ENCODE measurements around the gene SLC35G2.
"Not testable (repeated sequence)": the region's sequence is repeated elsewhere in the genome, so short reads cannot be mapped to it uniquely, and the experiment has no call there.

Gene SLC35G2

DNA sequence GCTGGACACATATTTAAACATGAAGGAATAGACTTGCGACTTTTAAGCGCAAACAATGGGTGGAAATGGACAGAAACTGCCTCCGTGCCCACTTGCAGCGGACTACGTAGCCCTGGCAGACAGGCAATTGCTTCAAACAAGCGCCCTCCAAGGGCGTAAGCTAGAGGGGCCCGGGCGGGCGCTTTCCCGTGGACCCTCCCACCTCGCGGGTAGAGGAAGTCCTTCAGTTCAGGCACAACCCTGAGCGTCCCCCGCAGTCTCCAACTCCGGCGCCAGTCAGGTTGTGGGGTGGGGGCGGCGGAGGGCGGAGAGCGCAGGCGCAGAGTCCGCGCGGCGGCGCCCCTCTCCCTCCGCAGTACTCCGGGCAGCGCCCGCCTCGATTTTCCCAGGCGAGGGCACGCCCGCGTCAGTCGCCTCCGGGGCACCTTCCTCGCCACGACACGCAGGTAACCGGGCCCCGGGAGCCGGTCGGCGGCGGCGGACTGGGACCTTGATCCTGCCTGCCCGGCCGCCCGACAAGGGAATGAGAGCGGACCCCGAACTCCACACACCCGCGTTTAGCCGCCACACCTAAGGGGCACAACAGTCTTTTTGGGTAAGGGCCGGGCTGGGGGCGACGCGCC, at the start of gene SLC35G2:
Gene SLC35G2 (plus strand): TSS at position 358 of the 623 bp plus-strand sequence. CDS start 35,335 bp downstream, outside the sequence.
- Histone ChIP-seq H3K36me3 (0 out of 2 replicates have a peak, but pooled peaks cover 6% of the 10 kb centered on the region), H3K9me3 (peaks cover 42% of the 10 kb centered on the region), H3K4me3 (peak within 1 kb of the TSS; percentile 54), H3K4me2 (peak within 1 kb of the TSS; percentile 45), H3K4me1 (no peaks in the 10 kb centered on the region), H4K20me1 (no peaks in the 10 kb centered on the region), H3K9ac (no peak within 1 kb of the TSS), H3K27ac (no peak within 1 kb of the TSS), H3K27me3 (peaks cover 40% of the 10 kb centered on the region)
- no peak for TF ChIP-seq Cebpa-rat (IDR thresholded peaks at IDR 0.05)

DNA sequence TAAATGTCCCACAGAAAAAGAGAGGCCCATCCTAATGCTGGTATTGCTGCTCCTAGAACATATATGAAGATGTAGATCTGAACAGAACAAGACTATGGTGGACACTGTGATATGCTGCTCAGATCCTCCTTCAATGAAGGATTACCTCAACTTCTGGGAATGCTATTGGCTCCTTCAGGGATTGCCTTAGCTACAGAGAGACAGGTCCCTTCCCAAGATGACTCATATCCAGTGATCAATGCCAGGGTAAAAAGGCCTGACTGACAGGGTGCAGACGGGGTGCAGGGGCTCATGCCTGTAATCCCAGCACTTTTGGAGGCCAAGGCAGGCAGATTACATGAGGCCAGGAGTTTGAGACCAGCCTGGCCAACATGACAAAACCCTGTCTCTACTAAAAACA, 46.2 kb upstream of the SLC35G2 start:
- Histone ChIP-seq H3K4me1 (no peaks in the 10 kb centered on the region), H3K27me3 (no peaks in the 10 kb centered on the region), H3K9me3 (no peaks in the 10 kb centered on the region), H4K20me1 (no peaks in the 10 kb centered on the region), H3K4me2 (no peak overlapping the region), H3K9ac (no peak overlapping the region), H3K36me3 (no peaks in the 10 kb centered on the region), H3K27ac (no peak overlapping the region), H3K4me3 (no peak overlapping the region)
- TF ChIP-seq Cebpa-rat (IDR thresholded peaks at IDR 0.05) = no peak

DNA sequence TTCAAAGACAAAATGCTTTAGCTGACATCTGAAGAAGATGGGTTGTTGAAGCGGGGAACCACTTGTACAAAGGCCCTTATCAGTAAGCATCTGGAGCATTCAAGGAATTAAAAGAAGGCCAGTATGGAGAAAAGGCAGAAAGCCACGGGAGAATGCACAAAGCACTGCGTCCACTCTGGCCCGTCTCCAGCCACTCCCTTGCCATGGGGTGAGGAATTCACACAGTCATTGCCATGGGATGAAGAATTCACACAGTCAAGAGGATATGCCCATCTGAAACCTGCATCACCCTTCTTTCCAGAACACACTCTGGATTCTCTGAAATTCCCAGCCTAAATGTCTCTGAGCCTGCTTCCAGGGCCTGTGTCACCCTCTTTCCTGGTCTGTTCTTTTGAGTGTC, 40.1 kb upstream of the SLC35G2 start:
- no peak overlapping the region for H3K4me2 ChIP-seq
- no peaks in the 10 kb centered on the region for H3K9me3 ChIP-seq
- H3K4me1 ChIP-seq = no peaks in the 10 kb centered on the region
- no peak overlapping the region for H3K4me3 ChIP-seq
- no peaks in the 10 kb centered on the region for H3K36me3 ChIP-seq
- no peak overlapping the region for H3K9ac ChIP-seq
- no peak for TF ChIP-seq Cebpa-rat (IDR thresholded peaks at IDR 0.05)
- no peaks in the 10 kb centered on the region for H3K27me3 ChIP-seq
- no peaks in the 10 kb centered on the region for H4K20me1 ChIP-seq
- no peak overlapping the region for H3K27ac ChIP-seq

DNA sequence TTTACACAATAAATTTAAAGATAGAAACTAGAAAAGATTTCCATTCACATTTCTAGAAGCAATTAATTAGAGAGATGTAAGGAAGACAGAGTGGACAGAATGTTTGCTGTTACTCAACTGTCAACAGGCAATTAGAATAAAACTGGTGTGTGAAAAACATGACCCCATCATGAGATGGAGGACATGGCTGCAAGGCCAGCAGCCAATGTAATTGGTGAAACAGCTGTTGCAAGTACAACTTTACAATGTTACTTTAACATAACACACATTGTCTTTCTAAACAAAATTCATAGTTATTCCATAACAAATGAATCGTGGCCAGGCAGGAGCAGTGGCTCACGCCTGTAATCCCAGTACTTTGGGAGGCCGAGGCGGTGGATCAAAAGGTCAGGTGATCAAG, 38.2 kb upstream of the SLC35G2 start:
- Histone ChIP-seq H3K27me3 (no peaks in the 10 kb centered on the region), H3K9me3 (no peaks in the 10 kb centered on the region), H3K4me1 (no peaks in the 10 kb centered on the region), H3K4me3 (no peak overlapping the region), H3K4me2 (no peak overlapping the region), H4K20me1 (no peaks in the 10 kb centered on the region), H3K27ac (no peak overlapping the region), H3K9ac (no peak overlapping the region), H3K36me3 (no peaks in the 10 kb centered on the region)
- TF ChIP-seq Cebpa-rat (IDR thresholded peaks at IDR 0.05) = no peak

DNA sequence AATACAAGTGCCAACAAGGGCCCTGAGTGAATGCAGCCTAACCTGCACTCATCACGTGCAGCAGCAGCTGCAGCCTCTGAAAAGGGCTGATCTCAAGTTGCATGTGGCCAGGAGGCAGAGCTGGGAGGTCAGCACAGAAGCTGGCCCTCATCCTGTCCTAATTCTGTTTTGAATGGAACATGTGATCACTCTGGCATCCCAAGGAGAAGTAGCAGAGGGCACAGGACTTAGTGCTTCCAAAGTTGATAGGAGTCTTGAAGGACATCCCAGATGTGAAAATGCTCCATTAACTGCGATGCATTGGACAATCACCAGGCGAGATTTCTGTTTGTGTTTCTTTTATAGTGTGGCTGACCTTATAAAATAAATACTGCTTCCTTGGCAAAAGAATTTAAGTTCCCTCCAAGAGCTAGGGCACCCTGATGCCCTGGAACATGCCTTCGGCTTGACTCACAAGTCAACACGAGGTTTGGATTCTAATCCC, 35.2 kb upstream of the SLC35G2 start:
- Histone ChIP-seq H3K36me3 (no peaks in the 10 kb centered on the region), H3K27me3 (no peaks in the 10 kb centered on the region), H3K9ac (no peak overlapping the region), H3K27ac (no peak overlapping the region), H4K20me1 (no peaks in the 10 kb centered on the region), H3K4me1 (peaks cover 5% of the 10 kb centered on the region; the same call in 1 of the 2 replicates), H3K9me3 (no peaks in the 10 kb centered on the region), H3K4me3 (no peak overlapping the region), H3K4me2 (no peak overlapping the region)
- TF ChIP-seq Cebpa-rat (IDR thresholded peaks at IDR 0.05) = no peak

DNA sequence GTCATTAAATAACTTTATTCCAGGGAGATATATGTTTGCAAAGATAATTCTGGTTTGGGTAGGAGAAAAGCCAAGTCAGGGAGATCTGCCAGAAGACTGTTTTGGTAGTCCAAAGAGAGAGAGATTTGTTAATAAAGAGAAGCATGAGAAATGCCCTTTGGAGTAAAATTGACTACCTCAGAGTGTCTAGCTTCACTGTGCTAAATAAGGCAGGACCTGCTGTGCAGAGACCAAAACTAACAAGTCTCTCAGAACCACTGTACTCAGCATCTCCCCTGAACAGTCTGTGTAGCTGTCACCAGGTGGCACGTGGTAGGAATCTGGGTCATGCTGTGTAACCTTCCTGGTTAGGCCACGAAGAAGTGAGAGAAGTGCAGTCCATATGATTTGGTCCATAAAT, 31.6 kb upstream of the SLC35G2 start:
- H4K20me1 ChIP-seq = no peaks in the 10 kb centered on the region
- no peak for TF ChIP-seq Cebpa-rat (IDR thresholded peaks at IDR 0.05)
- H3K4me1 ChIP-seq = peaks cover 5% of the 10 kb centered on the region; the same call in 1 of the 2 replicates
- no peaks in the 10 kb centered on the region for H3K9me3 ChIP-seq
- H3K9ac ChIP-seq = no peak overlapping the region
- H3K4me2 ChIP-seq = no peak overlapping the region
- no peak overlapping the region for H3K4me3 ChIP-seq
- no peaks in the 10 kb centered on the region for H3K36me3 ChIP-seq
- H3K27ac ChIP-seq = no peak overlapping the region
- H3K27me3 ChIP-seq = no peaks in the 10 kb centered on the region

DNA sequence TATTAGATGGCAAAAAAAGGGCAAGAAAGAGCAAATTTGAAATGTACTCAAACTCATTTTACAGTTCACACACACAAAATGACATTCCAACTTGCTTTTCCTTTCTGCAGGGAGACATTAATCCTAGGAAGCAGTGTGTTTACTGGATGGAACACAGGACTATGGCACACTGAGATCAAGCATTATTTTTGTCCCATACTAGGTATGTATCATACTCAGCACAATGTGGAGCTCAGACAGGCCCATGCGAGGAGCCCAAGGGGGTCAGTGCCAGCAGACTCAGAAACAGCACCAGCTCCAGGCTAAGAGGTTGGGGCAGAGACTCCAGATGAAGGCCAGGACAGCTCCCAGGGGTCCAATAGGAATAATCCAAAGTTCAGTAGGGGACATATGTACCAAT, 30.8 kb upstream of the SLC35G2 start:
- Histone ChIP-seq H3K4me1 (peaks cover 5% of the 10 kb centered on the region; the same call in 1 of the 2 replicates), H4K20me1 (no peaks in the 10 kb centered on the region), H3K4me2 (no peak overlapping the region), H3K27me3 (no peaks in the 10 kb centered on the region), H3K9me3 (no peaks in the 10 kb centered on the region), H3K27ac (no peak overlapping the region), H3K9ac (no peak overlapping the region), H3K36me3 (no peaks in the 10 kb centered on the region), H3K4me3 (no peak overlapping the region)
- TF ChIP-seq Cebpa-rat (IDR thresholded peaks at IDR 0.05) = no peak

DNA sequence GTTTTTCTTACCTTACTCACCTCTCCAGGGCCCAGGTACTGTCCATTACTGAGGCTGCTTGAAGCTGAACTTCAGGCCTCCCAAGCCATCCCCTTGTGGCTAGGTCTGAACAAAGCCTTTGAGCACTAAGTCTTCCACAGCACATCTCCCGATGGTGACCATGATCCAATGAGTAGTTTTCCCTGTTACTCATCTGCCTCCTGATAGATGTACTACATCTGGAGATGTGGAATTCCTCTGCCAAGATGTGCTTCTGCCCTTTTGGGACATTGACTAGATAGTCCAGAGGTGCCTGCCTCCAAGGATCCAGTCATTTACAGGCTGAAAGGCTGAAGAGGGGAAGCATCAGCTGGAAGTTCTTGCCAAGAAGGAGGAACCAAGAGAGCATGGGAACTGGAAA, 28.9 kb upstream of the SLC35G2 start:
- Histone ChIP-seq H3K27me3 (no peaks in the 10 kb centered on the region), H3K36me3 (no peaks in the 10 kb centered on the region), H3K9me3 (no peaks in the 10 kb centered on the region), H4K20me1 (no peaks in the 10 kb centered on the region), H3K4me2 (no peak overlapping the region), H3K4me1 (peaks cover 13% of the 10 kb centered on the region), H3K4me3 (no peak overlapping the region), H3K9ac (no peak overlapping the region), H3K27ac (no peak overlapping the region)
- no peak for TF ChIP-seq Cebpa-rat (IDR thresholded peaks at IDR 0.05)

DNA sequence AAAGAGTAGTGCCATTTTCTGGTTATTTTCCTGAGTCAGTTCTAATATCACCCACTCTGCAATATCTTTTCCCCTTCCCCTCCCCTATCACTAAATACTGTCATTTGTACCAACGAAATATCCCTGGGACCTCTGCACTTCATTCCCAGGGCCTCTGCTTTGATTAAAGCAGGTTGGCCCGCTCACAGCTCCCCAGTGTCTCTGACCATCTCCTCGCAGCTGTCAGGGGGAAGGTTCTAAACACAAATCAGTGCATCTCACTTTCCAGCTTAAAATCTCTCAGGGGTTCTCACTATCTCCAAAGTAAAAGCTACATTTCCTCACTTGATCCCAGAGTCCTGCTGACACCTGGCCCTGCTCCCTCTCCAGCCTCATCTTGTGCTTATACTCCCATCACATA, 28.1 kb upstream of the SLC35G2 start:
- no peak for TF ChIP-seq Cebpa-rat (IDR thresholded peaks at IDR 0.05)
- no peaks in the 10 kb centered on the region for H3K36me3 ChIP-seq

DNA sequence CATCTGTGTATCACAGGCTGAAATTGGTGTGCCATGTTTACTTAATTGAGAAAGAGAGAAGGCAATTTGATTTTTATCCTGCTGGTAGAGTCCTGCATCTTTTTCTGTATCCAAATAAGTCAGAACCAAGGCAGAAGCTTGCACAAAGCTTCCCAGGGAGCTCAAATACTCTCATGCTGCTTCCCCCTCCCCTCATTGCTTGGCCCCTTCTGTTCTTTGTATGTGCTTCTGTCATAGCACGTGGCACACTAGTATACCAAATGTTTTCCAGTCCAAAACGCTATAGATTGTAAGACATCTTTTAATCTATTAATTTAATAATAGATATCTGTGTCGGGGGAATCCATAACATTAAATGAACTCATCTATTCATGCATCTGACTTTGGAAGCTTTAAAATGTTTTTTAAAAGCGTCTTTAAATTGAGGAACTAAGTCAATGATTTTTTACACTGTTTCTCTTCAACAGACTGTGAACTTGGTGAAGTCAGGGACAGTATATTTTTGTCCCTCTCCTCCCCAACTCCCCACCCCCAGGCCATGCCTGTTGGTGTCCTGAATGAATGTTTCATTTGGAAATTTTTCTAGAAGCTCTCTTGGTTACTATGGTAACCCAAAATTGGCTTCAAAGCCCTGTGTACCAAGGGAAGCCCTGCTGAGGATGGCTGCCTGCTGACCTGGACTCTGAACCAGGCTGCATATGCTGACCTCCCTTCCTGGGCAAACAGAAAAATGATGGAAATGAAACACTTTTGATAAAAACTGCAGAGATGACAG, 26.2 kb upstream of the SLC35G2 start:
- no peak for TF ChIP-seq Cebpa-rat (IDR thresholded peaks at IDR 0.05)
- no peak overlapping the region for H3K9ac ChIP-seq
- no peaks in the 10 kb centered on the region for H4K20me1 ChIP-seq
- H3K27ac ChIP-seq = no peak overlapping the region
- H3K27me3 ChIP-seq = no peaks in the 10 kb centered on the region
- no peaks in the 10 kb centered on the region for H3K36me3 ChIP-seq
- no peak overlapping the region for H3K4me2 ChIP-seq
- H3K4me3 ChIP-seq = no peak overlapping the region
- peaks cover 8% of the 10 kb centered on the region; the same call in 1 of the 2 replicates for H3K4me1 ChIP-seq
- H3K9me3 ChIP-seq = no peaks in the 10 kb centered on the region

More for the DNA sequence above, 28.1 kb upstream of the SLC35G2 start:
- no peaks in the 10 kb centered on the region for H3K9me3 ChIP-seq
- no peak overlapping the region for H3K9ac ChIP-seq
- peaks cover 13% of the 10 kb centered on the region for H3K4me1 ChIP-seq
- no peaks in the 10 kb centered on the region for H4K20me1 ChIP-seq
- no peak overlapping the region for H3K4me2 ChIP-seq
- no peaks in the 10 kb centered on the region for H3K27me3 ChIP-seq
- H3K27ac ChIP-seq = no peak overlapping the region
- H3K4me3 ChIP-seq = no peak overlapping the region

DNA sequence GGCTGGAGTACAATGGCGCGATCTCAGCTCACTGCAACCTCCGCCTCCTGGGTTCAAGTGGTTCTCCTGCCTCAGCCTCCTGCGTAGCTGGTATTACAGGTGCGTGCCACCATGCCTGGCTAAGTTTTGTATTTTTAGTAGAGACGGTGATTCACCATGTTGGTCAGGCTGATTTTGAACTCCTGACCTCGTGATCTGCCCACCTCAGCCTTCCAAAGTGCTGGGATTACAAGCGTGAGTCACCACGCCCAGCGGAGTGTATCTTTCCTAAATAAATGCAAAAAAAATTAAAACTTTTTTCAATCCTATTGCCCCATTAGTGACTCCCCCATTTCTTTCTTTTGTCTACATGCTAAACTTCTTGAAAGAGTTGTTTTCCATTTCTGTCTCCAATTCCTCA, 17.8 kb upstream of the SLC35G2 start:
- H3K27ac ChIP-seq, H3K4me2 ChIP-seq, H3K27me3 ChIP-seq, H3K36me3 ChIP-seq, H3K9ac ChIP-seq, H4K20me1 ChIP-seq, H3K9me3 ChIP-seq, H3K4me3 ChIP-seq: not testable (repeated sequence)
- H3K4me1 ChIP-seq = peaks cover 17% of the 10 kb centered on the region
